IMR-90 (cell line): ENCODE data around the gene IMMT. TPM values are rescaled to one million over a fixed set of nuclear protein-coding genes. Genes with fewer than 3 reads are reported as not detected.

Source experiments
- ATAC-seq: fragments of 200-7000 bp; cut with Tn5 transposase; 2 replicates; pipeline ENCODE4 v1.9.1; 2020; ENCODE audit warnings: low read depth, mild to moderate bottlenecking, moderate library complexity
- BruUV-seq: library from RNA; stranded (reverse); fragments of 400-500 nt; replicated peaks from 2 replicates; lab custom pipeline; 2021; lab: Mats Ljungman, UMichigan
- CTCF ChIA-PET: fragments of 300-600 bp; formaldehyde crosslinking; extraction: SDS; loops from one replicate; lab custom pipeline; 2021; ENCODE audit warnings: antibody characterized with exemption; lab: Yijun Ruan, JAX
- POLR2A ChIA-PET: fragments of 300-600 bp; sonication (Branson Sonifier 250); formaldehyde crosslinking; loops from one replicate; lab custom pipeline; 2022; ENCODE audit warnings: antibody characterized with exemption; ENCODE audit not compliant: unreplicated experiment; lab: Charles Lee
- DNase-seq: peaks from one replicate; pipeline ENCODE4 v3.0.0; 2013
- H2AFZ ChIP-seq: replicated peaks from 2 replicates; pipeline ENCODE3; 2013; ENCODE audit warnings: low read length, mild to moderate bottlenecking; ENCODE audit not compliant: poor library complexity
- H2AK5ac ChIP-seq: 2 replicates; pipeline ENCODE4 v1.6.1; 2013; ENCODE audit warnings: low read depth, low read length, inconsistent platforms
- H2AK9ac ChIP-seq: replicated peaks from 2 replicates; pipeline ENCODE3; 2013; ENCODE audit warnings: mild to moderate bottlenecking, low read depth, low read length, moderate library complexity; ENCODE audit not compliant: poor library complexity
- H2BK120ac ChIP-seq: 2 replicates; pipeline ENCODE4 v1.6.1; 2013; ENCODE audit warnings: low read depth, low read length, inconsistent platforms
- H2BK15ac ChIP-seq: 3 replicates; pipeline ENCODE4 v1.6.1; 2013; ENCODE audit warnings: low read depth, low read length, inconsistent platforms
- H2BK20ac ChIP-seq: 2 replicates; pipeline ENCODE4 v1.6.1; 2013; ENCODE audit warnings: low read depth, mild to moderate bottlenecking, inconsistent platforms, low read length, moderate library complexity
- H2BK5ac ChIP-seq: 2 replicates; pipeline ENCODE4 v1.6.1; 2013; ENCODE audit warnings: mild to moderate bottlenecking, low read depth, low read length, inconsistent platforms; ENCODE audit not compliant: poor library complexity, severe bottlenecking
- H3K14ac ChIP-seq: replicated peaks from 2 replicates; pipeline ENCODE4 v1.6.1; 2013; ENCODE audit warnings: low read depth, low read length, inconsistent platforms
- H3K18ac ChIP-seq: 2 replicates; pipeline ENCODE4 v1.6.1; 2013; ENCODE audit warnings: low read depth, low read length, control low read depth
- H3K23ac ChIP-seq: 2 replicates; pipeline ENCODE4 v1.6.1; 2013; ENCODE audit warnings: low read depth, low read length, inconsistent platforms
- H3K27ac ChIP-seq: 2 replicates; pipeline ENCODE4 v1.5.1; 2013; ENCODE audit warnings: mild to moderate bottlenecking, control low read depth, low read length; ENCODE audit not compliant: insufficient read depth
- H3K27me3 ChIP-seq: 2 replicates; pipeline ENCODE4 v1.6.1; 2013; ENCODE audit warnings: low read length; ENCODE audit not compliant: control insufficient read depth, insufficient read depth
- H3K36me3 ChIP-seq: 2 replicates; pipeline ENCODE4 v1.6.1; 2013; ENCODE audit warnings: low read length, mixed read lengths; ENCODE audit not compliant: control insufficient read depth, insufficient read depth
- H3K4ac ChIP-seq: 2 replicates; pipeline ENCODE4 v1.6.1; 2013; ENCODE audit warnings: low read depth, low read length, inconsistent platforms
- H3K4me1 ChIP-seq: 2 replicates; pipeline ENCODE4 v1.6.1; 2013; ENCODE audit warnings: low read length, mixed read lengths; ENCODE audit not compliant: control insufficient read depth, insufficient read depth
- H3K4me2 ChIP-seq: 2 replicates; pipeline ENCODE4 v1.6.1; 2013; ENCODE audit warnings: low read depth, mild to moderate bottlenecking, control low read depth, low read length, moderate library complexity
- H3K4me3 ChIP-seq: 2 replicates; pipeline ENCODE4 v1.5.1; 2013; ENCODE audit warnings: low read depth, mild to moderate bottlenecking, control low read depth, low read length, moderate library complexity; ENCODE audit not compliant: insufficient read depth
- H3K56ac ChIP-seq: 2 replicates; pipeline ENCODE4 v1.6.1; 2013; ENCODE audit warnings: low read length, inconsistent platforms; ENCODE audit not compliant: insufficient read depth; ENCODE audit errors: extremely low read depth
- H3K79me1 ChIP-seq, 2 experiments: 2 replicates each; pipeline ENCODE4 v1.6.1; 2013; ENCODE audit warnings: low read length in 2 of 2, inconsistent platforms in 1 of 2, low read depth in 1 of 2
- H3K9ac ChIP-seq: 2 replicates; pipeline ENCODE4 v1.6.1; 2013; ENCODE audit warnings: low read depth, low read length, control low read depth
- H3K9me1 ChIP-seq: 2 replicates; pipeline ENCODE4 v1.6.1; 2013; ENCODE audit warnings: low read length, inconsistent platforms; ENCODE audit not compliant: insufficient read depth
- H3K9me3 ChIP-seq: 2 replicates; pipeline ENCODE4 v1.6.1; 2013; ENCODE audit warnings: low read length; ENCODE audit not compliant: control insufficient read depth, insufficient read depth
- H4K20me1 ChIP-seq: 2 replicates; pipeline ENCODE4 v1.6.1; 2013; ENCODE audit warnings: low read length, inconsistent platforms; ENCODE audit not compliant: insufficient read depth
- H4K5ac ChIP-seq: 2 replicates; pipeline ENCODE4 v1.6.1; 2013; ENCODE audit warnings: mild to moderate bottlenecking, low read depth, low read length, control low read depth
- H4K8ac ChIP-seq, 2 experiments: 2 replicates each; pipeline ENCODE4 v1.6.1; 2013; ENCODE audit warnings: low read depth in 2 of 2, low read length in 2 of 2, control low read depth in 1 of 2, inconsistent platforms in 1 of 2
- H4K91ac ChIP-seq: 2 replicates; pipeline ENCODE4 v1.6.1; 2013; ENCODE audit warnings: low read depth, low read length, inconsistent platforms; ENCODE audit not compliant: insufficient read depth
- CEBPB ChIP-seq: IDR thresholded peaks from 2 replicates; pipeline ENCODE4 v1.6.1; 2012; ENCODE audit warnings: low read depth, low read length, improper control_type of control experiment
- MAZ ChIP-seq: IDR thresholded peaks from 2 replicates; pipeline ENCODE4 v1.6.1; 2012; ENCODE audit warnings: low read depth, mild to moderate bottlenecking, low read length, improper control_type of control experiment, moderate library complexity, borderline replicate concordance
- SMC3 ChIP-seq: fragments of 150-350 bp; IDR thresholded peaks from 2 replicates; pipeline ENCODE4 v1.6.1; 2016; ENCODE audit warnings: low read depth, mild to moderate bottlenecking, antibody characterized with exemption, low read length, moderate library complexity
- WGBS, 2 experiments: methylation state at CpG; one replicate each; pipeline versions ENCODE4 v1.1.5 to v1.1.7; 2013; ENCODE audit warnings: missing lambda C conversion rate in 2 of 2; ENCODE audit not compliant: insufficient read length in 1 of 2; ENCODE audit errors: extremely low coverage in 2 of 2; 5-methylcytosine and 5-hydroxymethylcytosine counted together
- dilution Hi-C: fragments of 300-500 bp; cut with HindIII; formaldehyde crosslinking; loops from one replicate; pipeline ENCODE4 v1.14.3; 2018; ENCODE audit warnings: low sequenced_read_pairs; ENCODE audit not compliant: unreplicated experiment
- in situ Hi-C: fragments of 300-500 bp; cut with MboI; formaldehyde crosslinking; loops from 3 replicates; pipeline ENCODE4 v1.14.3; 2019; ENCODE audit warnings: low sequenced_read_pairs, inconsistent platforms, mixed read lengths
- intact Hi-C: fragments of 100-400 bp; cut with micrococcal nuclease; formaldehyde crosslinking; loops from 2 replicates; pipeline ENCODE4 v1.10.0; 2022
- polyA plus RNA-seq, 3 experiments: library from polyadenylated mRNA; depleted of rRNA; stranded (reverse); fragments of >200 nt; gene quantifications; 2 replicates each; pipeline ENCODE4 v1.2.3, GENCODE V29; 2012; ENCODE audit warnings: low replicate concordance in 1 of 3
- total RNA-seq: library from RNA; depleted of rRNA; stranded (reverse); fragments of >200 nt; gene quantifications from 2 replicates; pipeline ENCODE4 v1.2.3, GENCODE V29; 2012
- TF ChIP-seq, protein P1 (sequence below): fragments of 150-350 bp; IDR thresholded peaks from 2 replicates; pipeline ENCODE4 v1.6.1; 2016; ENCODE audit warnings: low read depth, mild to moderate bottlenecking, low read length, moderate library complexity, borderline replicate concordance

The IMMT gene
- total and polyA plus RNA-seq, 2 of the 4 experiments (the other 2 are of a cell fraction): 50.5 to 87.3 TPM

GRCh38 chr2:86235196-86235980, 40.1 kb upstream of the IMMT start:
- H3K79me1 ChIP-seq: no peaks in the 10 kb centered on the region
- no peak overlapping the region for H4K91ac ChIP-seq
- H3K4me3 ChIP-seq: no peak overlapping the region
- no peak overlapping the region for H3K27ac ChIP-seq
- H3K4ac ChIP-seq: no peak overlapping the region
- H3K18ac ChIP-seq: no peak overlapping the region
- H3K23ac ChIP-seq: no peak overlapping the region
- H2BK5ac ChIP-seq: no peak overlapping the region
- ATAC-seq: no peak
- in situ Hi-C loops: no loop called here
- no peak overlapping the region for H2AK9ac ChIP-seq
- no peak overlapping the region for H3K9ac ChIP-seq
- intact Hi-C loops: no loop called here
- no peak overlapping the region for H2AFZ ChIP-seq
- no peak overlapping the region for H4K8ac ChIP-seq
- no peak overlapping the region for H2BK15ac ChIP-seq
- BruUV-seq: no TSS peak
- H2BK120ac ChIP-seq: no peak overlapping the region
- no peaks in the 10 kb centered on the region for H3K9me1 ChIP-seq
- H3K36me3 ChIP-seq: no peaks in the 10 kb centered on the region
- H2BK20ac ChIP-seq: no peak overlapping the region
- H3K56ac ChIP-seq: no peak overlapping the region
- dilution Hi-C loops: no loop called here
- TF ChIP-seq, protein P1, sequence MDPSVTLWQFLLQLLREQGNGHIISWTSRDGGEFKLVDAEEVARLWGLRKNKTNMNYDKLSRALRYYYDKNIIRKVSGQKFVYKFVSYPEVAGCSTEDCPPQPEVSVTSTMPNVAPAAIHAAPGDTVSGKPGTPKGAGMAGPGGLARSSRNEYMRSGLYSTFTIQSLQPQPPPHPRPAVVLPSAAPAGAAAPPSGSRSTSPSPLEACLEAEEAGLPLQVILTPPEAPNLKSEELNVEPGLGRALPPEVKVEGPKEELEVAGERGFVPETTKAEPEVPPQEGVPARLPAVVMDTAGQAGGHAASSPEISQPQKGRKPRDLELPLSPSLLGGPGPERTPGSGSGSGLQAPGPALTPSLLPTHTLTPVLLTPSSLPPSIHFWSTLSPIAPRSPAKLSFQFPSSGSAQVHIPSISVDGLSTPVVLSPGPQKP: no peak
- TF ChIP-seq MAZ (no peak), CEBPB (no peak), SMC3 (no peak)
- H3K14ac ChIP-seq: no peak overlapping the region
- H3K9me3 ChIP-seq: no peaks in the 10 kb centered on the region
- POLR2A ChIA-PET: no interaction called here
- no peak overlapping the region for H4K5ac ChIP-seq
- no peak overlapping the region for H2AK5ac ChIP-seq
- CTCF ChIA-PET: no interaction called here
- H3K4me2 ChIP-seq: no peak overlapping the region
- H3K27me3 ChIP-seq: peaks cover 22% of the 10 kb centered on the region
- H3K4me1 ChIP-seq: no peaks in the 10 kb centered on the region
- no peak for DNase-seq
- WGBS, 2 experiments: no CpG with 5 or more reads among the region's 12 CpGs
- no peaks in the 10 kb centered on the region for H4K20me1 ChIP-seq
